Natural killer cell (primary cell): ENCODE data around the gene DDX27. TPM values are rescaled to one million over a fixed set of nuclear protein-coding genes. Genes with fewer than 3 reads are reported as not detected.

Experiments used
- ATAC-seq, 3 donors: fragments of 150-1000 bp in 2 of 3; fragments of 200-7000 bp in 1 of 3; cut with Tn5 transposase; 1 replicate in 1 of 3; 2 replicates in 2 of 3; pipeline ENCODE4 v1.10.0; 2021; ENCODE audit warnings: mild to moderate bottlenecking in 2 of 3, moderate library complexity in 2 of 3
- DNase-seq, 2 donors: peaks; one replicate each; pipeline versions ENCODE4 v3.0.0 to v3.0.0-alpha.2; 2013 to 2021; ENCODE audit warnings: mixed read lengths in 1 of 2
- H3K27ac ChIP-seq: one replicate; pipeline ENCODE4 v1.5.1; 2013; ENCODE audit warnings: mild to moderate bottlenecking, low read length
- H3K27me3 ChIP-seq: one replicate; pipeline ENCODE4 v1.6.1; 2013; ENCODE audit warnings: low read length; ENCODE audit not compliant: control insufficient read depth, insufficient read depth
- H3K36me3 ChIP-seq: one replicate; pipeline ENCODE4 v1.6.1; 2013; ENCODE audit warnings: low read length; ENCODE audit not compliant: control insufficient read depth, insufficient read depth
- H3K4me1 ChIP-seq: one replicate; pipeline ENCODE4 v1.6.1; 2013; ENCODE audit warnings: low read length; ENCODE audit not compliant: control insufficient read depth, insufficient read depth
- H3K4me3 ChIP-seq: one replicate; pipeline ENCODE4 v1.5.1; 2013; ENCODE audit warnings: low read length
- H3K9me3 ChIP-seq: one replicate; pipeline ENCODE4 v1.6.1; 2013; ENCODE audit warnings: low read length; ENCODE audit not compliant: control insufficient read depth, insufficient read depth
- H3K27ac Mint-ChIP-seq, 2 donors: one replicate each; pipeline ENCODE4 v1.8.0; 2022; ENCODE audit warnings: mild to moderate bottlenecking in 2 of 2, mixed read lengths in 2 of 2, moderate library complexity in 1 of 2
- H3K27me3 Mint-ChIP-seq, 2 donors: one replicate each; pipeline ENCODE4 v1.8.0; 2022; ENCODE audit warnings: low read depth in 2 of 2, mixed read lengths in 2 of 2
- H3K36me3 Mint-ChIP-seq: one replicate; pipeline ENCODE4 v1.8.0; 2022; ENCODE audit warnings: mixed read lengths
- H3K4me1 Mint-ChIP-seq, 2 donors: one replicate each; pipeline ENCODE4 v1.8.0; 2022; ENCODE audit warnings: mixed read lengths in 2 of 2
- H3K4me3 Mint-ChIP-seq: one replicate; pipeline ENCODE4 v1.8.0; 2022; ENCODE audit warnings: mild to moderate bottlenecking, moderate library complexity, mixed read lengths
- H3K9me3 Mint-ChIP-seq, 2 donors: one replicate each; pipeline ENCODE4 v1.8.0; 2022; ENCODE audit warnings: mixed read lengths in 2 of 2
- WGBS: methylation state at CpG from one replicate; pipeline ENCODE4 v1.1.7; 2013; ENCODE audit warnings: missing lambda C conversion rate; ENCODE audit not compliant: insufficient coverage; 5-methylcytosine and 5-hydroxymethylcytosine counted together
- intact Hi-C: fragments of 100-400 bp; cut with micrococcal nuclease; formaldehyde crosslinking; loops from one replicate; pipeline ENCODE4 v1.14.2; 2022
- total RNA-seq, 4 donors: library from RNA; stranded (reverse); fragments of 120-200 nt in 1 of 4; gene quantifications; one replicate each; pipeline versions ENCODE4 v1.2.3 to v1.2.4, GENCODE V29; 2013 to 2022
- TF ChIP-seq, protein P1 (sequence below): fragments of 200-600 bp; IDR thresholded peaks from one replicate; pipeline ENCODE4 v1.8.0; 2022; ENCODE audit warnings: antibody characterized with exemption

The DDX27 gene
- total RNA-seq, 3 donors from 2014 or later (not counting 1 experiment from before 2014, with no cell fraction given) = 71.5 to 91.3 (median 75.9) TPM

DNA sequence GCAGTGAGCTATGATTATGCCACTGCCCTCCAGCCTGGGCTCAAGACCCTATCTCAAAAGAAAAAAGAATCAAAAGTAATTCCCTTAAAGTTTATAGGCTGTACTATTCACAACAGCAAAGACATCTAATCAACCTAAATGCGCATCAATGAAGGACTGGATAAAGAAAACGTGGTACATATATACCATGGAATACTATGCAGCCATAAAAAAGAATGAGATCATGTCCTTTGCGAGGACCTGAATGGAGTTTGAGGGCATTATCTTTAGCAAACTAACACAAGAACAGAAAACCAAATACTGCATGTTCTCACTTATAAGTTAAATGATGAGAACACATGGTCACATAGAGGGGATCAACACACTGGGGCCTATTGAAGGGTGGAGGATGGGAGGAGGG is 42.0 kb downstream of the DDX27 start:
- Mint-ChIP-seq H3K36me3 (peaks cover 27% of the 10 kb centered on the region), H3K27ac (no peak overlapping the region)
- intact Hi-C loops = no loop called here

GRCh38 chr20:49262444-49262843 is 43.2 kb downstream of the DDX27 start:
- Histone ChIP-seq H3K4me1 (peaks cover 7% of the 10 kb centered on the region), H3K36me3 (peaks cover 69% of the 10 kb centered on the region), H3K9me3 (no peaks in the 10 kb centered on the region), H3K27me3 (no peaks in the 10 kb centered on the region), H3K27ac (no peak overlapping the region), H3K4me3 (no peak overlapping the region)
- TF ChIP-seq, protein P1, sequence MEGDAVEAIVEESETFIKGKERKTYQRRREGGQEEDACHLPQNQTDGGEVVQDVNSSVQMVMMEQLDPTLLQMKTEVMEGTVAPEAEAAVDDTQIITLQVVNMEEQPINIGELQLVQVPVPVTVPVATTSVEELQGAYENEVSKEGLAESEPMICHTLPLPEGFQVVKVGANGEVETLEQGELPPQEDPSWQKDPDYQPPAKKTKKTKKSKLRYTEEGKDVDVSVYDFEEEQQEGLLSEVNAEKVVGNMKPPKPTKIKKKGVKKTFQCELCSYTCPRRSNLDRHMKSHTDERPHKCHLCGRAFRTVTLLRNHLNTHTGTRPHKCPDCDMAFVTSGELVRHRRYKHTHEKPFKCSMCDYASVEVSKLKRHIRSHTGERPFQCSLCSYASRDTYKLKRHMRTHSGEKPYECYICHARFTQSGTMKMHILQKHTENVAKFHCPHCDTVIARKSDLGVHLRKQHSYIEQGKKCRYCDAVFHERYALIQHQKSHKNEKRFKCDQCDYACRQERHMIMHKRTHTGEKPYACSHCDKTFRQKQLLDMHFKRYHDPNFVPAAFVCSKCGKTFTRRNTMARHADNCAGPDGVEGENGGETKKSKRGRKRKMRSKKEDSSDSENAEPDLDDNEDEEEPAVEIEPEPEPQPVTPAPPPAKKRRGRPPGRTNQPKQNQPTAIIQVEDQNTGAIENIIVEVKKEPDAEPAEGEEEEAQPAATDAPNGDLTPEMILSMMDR = no peak
- intact Hi-C loops = no loop called here
- no peak for DNase-seq
- no peak for ATAC-seq
- H3K4me3 Mint-ChIP-seq = no peak overlapping the region
- no peak overlapping the region for H3K27ac Mint-ChIP-seq
- no peaks in the 10 kb centered on the region for H3K9me3 Mint-ChIP-seq
- 100% methylated on average over 1 of the region's 1 CpG for WGBS
- H3K36me3 Mint-ChIP-seq = peaks cover 20% of the 10 kb centered on the region
- H3K27me3 Mint-ChIP-seq = no peaks in the 10 kb centered on the region
- peaks cover 19 to 21% of the 10 kb centered on the region in 2 donors for H3K4me1 Mint-ChIP-seq

More for the DNA sequence above, 42.0 kb downstream of the DDX27 start:
- WGBS = 100% methylated on average over 3 of the region's 3 CpGs
- Histone ChIP-seq H3K4me1 (no peaks in the 10 kb centered on the region), H3K9me3 (no peaks in the 10 kb centered on the region), H3K27ac (no peak overlapping the region), H3K27me3 (no peaks in the 10 kb centered on the region), H3K36me3 (peaks cover 80% of the 10 kb centered on the region), H3K4me3 (no peak overlapping the region)
- H3K27me3 Mint-ChIP-seq = no peaks in the 10 kb centered on the region
- TF ChIP-seq, protein P1 = no peak
- peaks cover 13 to 14% of the 10 kb centered on the region in 2 donors for H3K4me1 Mint-ChIP-seq
- H3K4me3 Mint-ChIP-seq = no peak overlapping the region
- no peak for DNase-seq
- H3K9me3 Mint-ChIP-seq = no peaks in the 10 kb centered on the region
- ATAC-seq = no peak

- Histone ChIP-seq H3K4me1 (peaks cover 19% of the 10 kb centered on the region), H3K27me3 (no peaks in the 10 kb centered on the region), H3K4me3 (no peak overlapping the region), H3K36me3 (peaks cover 74% of the 10 kb centered on the region), H3K9me3 (no peaks in the 10 kb centered on the region), H3K27ac (peak overlapping the region; percentile 59)
- TF ChIP-seq, protein P1 = no peak
- Mint-ChIP-seq H3K27me3 (no peaks in the 10 kb centered on the region), H3K9me3 (no peaks in the 10 kb centered on the region), H3K36me3 (peaks cover 37% of the 10 kb centered on the region), H3K4me3 (peak overlapping the region; percentile 87), H3K27ac (peak overlapping the region; percentile 92 to 95), H3K4me1 (peaks cover 53 to 57% of the 10 kb centered on the region in 2 donors)
- peak; percentile 64 to 76 (median 65) for ATAC-seq
- intact Hi-C loops = loop anchor here (1.0 kb wide), 1 partner anchor 9 kb away; no protein-coding TSS in a partner anchor
- DNase-seq = peak in 1 of 2 donors; percentile 38
- 44% methylated on average over 1 of the region's 4 CpGs for WGBS
Measured at GRCh38 chr20:49267327-49267726, 48.1 kb downstream of the DDX27 start.
